Stimulated activated CD4-positive, alpha-beta T cell treated with anti-CD3 and anti-CD28 coated beads, Interleukin-15, amount 100 ng/mL, for 48 hours (primary cell): ENCODE data around the gene MYG1.

Experiments used
- DNase-seq, 2 donors: peaks; one replicate each; pipeline ENCODE4 v3.0.0-alpha.2; 2020; ENCODE audit warnings: low read depth in 2 of 2

The MYG1 gene

GRCh38 chr12:53299454-53300180 lies at the start of gene MYG1:
Gene MYG1, plus strand, starts transcription at chr12:53299695. Its CDS starts 43 bp downstream, at chr12:53299738.
- peak; percentile 82 to 83 for DNase-seq

DNA sequence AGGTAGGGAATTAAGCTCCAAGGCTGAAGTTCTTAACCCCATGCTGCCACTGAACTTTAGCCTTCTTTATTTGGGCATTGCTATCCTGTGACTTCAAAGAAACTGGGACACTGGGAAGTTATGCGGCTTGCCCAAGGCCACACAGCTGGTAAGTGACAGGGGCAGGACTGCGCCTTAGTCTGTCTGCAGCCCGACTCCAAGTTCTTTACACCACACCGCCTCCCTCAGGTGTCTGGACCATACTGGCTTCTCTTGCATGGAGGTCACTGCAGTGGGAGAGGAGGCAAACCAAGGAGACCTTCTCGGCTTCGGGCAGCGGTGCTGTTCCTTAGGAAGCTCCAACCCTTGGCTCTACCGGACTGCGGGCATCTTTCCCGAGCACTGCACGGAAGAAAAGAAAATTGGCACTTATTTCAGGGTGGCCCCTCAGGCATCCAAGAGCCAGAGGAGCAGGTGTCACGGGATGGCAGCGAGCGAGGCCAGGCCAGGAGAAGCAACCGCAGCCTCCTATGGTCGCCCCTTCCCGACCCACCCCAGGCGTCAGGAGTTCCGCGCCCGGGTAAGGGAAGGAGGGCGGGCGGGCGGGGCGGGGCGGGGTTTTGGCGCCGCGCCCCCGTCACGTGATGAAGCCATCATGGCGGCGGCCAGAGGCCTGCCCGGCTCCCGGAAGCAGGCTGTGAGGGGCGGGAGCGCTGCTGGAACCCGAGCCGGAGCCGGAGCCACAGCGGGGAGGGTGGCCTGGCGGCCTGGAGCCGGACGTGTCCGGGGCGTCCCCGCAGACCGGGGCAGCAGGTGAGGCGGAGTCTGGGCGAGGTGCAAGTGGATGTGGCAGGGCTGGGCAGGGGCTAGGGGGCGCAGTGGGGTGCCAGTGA lies 47.8 kb upstream of the MYG1 start:
- DNase-seq = peak; percentile 44 to 60

- DNase-seq = no peak
These were observed 47.1 kb upstream of the MYG1 start for GRCh38 chr12:53252349-53252916.

DNA sequence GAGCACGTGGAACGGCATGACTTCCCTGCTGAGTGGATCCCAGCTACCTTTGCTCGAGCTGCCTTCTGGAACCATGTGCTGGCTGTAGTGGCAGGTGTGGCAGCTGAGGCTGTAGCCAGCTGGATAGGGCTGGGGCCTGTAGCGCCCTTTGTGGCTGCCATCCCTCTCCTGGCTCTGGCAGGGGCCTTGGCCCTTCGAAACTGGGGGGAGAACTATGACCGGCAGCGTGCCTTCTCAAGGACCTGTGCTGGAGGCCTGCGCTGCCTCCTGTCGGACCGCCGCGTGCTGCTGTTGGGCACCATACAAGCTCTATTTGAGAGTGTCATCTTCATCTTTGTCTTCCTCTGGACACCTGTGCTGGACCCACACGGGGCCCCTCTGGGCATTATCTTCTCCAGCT lies 46.2 kb upstream of the MYG1 start:
- no peak for DNase-seq

DNA sequence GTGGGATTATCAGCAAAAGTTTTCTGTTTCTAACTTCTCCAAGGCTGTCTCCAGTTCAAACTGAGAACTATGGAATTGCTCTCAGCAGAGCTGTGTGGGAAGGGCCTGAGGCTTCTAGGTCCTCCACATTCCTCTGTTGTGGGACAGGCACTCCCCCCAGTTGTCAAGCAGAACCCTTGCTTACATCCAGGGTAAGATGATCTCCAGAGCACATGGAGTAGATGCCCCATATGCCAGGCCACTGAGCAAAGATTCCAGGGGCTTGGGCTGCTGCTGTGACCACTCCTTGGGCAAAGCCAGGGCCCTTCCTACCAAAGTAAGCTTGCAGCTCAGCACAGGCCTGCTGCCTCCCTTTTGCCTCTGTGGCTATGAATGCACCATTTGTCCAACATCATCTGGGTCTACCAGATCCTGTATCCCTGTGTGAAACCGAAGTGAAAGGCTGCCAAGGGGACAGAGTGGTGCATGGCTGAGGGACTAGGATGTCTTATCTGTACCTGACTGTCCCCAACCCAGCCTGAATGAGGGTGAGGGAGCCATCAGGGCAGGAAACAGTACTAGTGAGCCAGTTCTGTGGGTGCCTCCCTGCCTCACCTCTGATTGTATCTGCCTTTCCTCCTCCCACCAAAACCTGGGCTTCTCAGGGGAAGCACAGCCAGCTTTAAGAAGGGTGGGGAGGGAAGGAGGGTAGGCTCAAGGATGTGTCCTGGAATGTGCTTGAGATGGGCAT lies 44.5 kb upstream of the MYG1 start:
- DNase-seq = no peak

- no peak for DNase-seq
These were observed 43.5 kb upstream of the MYG1 start for GRCh38 chr12:53255996-53256395.

- DNase-seq = no peak
These were observed 40.7 kb upstream of the MYG1 start for GRCh38 chr12:53258541-53259539.

- no peak for DNase-seq
These were observed 39.6 kb upstream of the MYG1 start for GRCh38 chr12:53259891-53260290.

DNA sequence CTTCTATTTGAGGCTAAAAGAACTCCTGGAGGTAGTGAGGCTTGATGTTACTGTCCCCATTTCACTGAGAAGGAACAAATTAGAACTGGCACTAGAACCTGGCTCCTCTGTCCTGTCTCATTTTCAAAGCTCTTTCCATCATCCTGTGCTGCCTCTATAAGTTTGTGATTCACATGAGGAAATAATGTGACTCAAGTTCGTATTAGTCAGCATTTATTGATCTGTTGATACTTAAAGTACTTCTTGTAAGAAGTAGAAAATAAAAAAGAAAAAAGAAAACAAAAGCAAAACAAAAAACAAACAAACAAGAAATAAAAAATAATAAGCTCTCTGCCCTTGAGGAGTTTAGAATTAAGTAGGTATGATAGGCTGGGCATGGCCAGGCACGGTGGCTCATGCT lies 33.7 kb upstream of the MYG1 start:
- no peak for DNase-seq

- peak in 1 of 2 donors; percentile 29 for DNase-seq
These were observed 32.0 kb upstream of the MYG1 start for GRCh38 chr12:53267306-53267998.

DNA sequence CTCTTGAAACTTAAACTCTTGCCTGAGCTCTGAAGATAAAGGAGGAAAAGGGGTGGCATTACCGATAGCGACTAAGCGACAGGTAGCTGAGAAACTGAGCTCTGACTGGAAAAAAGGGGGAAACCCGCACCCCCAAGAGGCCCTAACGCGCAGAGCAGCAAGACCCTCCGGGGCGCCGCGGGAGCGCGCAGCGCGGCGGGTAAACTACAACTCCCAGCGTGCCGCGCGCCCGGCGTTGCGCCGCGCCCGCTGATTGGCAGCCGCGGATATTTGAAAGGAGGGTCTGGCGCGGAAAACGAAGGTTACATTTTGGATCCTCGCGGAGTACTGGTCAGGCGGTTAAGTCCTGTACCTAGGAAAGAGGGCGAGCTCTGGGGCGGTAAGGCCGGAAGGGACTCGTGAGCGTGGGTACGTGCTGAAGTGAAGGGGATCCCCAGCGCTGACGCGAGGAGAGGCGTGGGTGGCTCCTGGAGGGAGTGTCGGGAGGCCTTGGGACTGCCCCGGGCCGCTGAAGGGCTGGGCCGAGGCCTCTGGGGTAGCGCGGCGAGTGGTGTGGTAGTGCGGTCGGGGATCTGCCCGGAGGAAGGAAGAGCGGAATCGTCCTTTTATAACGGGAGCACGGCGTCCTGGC lies 31.4 kb upstream of the MYG1 start, which contains the start of gene ESPL1:
Gene ESPL1 (plus strand): TSS at position 301 of the 631 bp plus-strand sequence. CDS start 468 bp downstream, outside the sequence.
- DNase-seq = peak; percentile 69 to 78

DNA sequence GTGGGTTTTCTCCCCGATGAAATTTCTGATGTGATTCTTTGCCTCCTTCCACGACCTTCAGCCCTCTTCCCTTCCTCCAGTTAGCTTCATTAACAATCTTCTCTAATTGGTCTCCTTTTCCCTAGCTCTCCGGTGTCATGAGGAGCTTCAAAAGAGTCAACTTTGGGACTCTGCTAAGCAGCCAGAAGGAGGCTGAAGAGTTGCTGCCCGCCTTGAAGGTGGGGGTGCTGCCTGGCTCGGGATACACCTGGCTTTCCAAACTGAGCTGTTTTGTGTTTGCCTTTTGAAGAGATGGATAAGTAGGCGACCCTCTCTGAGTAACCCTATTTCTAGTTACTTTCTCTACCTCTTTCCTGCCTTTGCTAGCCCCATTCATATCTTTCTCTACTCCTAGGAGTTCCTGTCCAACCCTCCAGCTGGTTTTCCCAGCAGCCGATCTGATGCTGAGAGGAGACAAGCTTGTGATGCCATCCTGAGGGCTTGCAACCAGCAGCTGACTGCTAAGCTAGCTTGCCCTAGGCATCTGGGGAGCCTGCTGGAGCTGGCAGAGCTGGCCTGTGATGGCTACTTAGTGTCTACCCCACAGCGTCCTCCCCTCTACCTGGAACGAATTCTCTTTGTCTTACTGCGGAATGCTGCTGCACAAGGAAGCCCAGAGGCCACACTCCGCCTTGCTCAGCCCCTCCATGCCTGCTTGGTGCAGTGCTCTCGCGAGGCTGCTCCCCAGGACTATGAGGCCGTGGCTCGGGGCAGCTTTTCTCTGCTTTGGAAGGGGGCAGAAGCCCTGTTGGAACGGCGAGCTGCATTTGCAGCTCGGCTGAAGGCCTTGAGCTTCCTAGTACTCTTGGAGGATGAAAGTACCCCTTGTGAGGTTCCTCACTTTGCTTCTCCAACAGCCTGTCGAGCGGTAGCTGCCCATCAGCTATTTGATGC lies 30.6 kb upstream of the MYG1 start:
- DNase-seq = no peak

GRCh38 chr12:53274445-53274844 lies 25.1 kb upstream of the MYG1 start:
- no peak for DNase-seq

- DNase-seq = no peak
These were observed 23.0 kb upstream of the MYG1 start for GRCh38 chr12:53276511-53276910.

- DNase-seq = no peak
These were observed 21.5 kb upstream of the MYG1 start for GRCh38 chr12:53277981-53278380.

- DNase-seq = no peak
These were observed 20.1 kb upstream of the MYG1 start for GRCh38 chr12:53279283-53279869.

GRCh38 chr12:53279888-53280498 lies 19.5 kb upstream of the MYG1 start:
- no peak for DNase-seq

- DNase-seq = no peak
These were observed 13.0 kb upstream of the MYG1 start for GRCh38 chr12:53286448-53286847.
